Suprapubic skin (tissue), 4 donors: ENCODE measurements around the gene RERE.
"Not testable (repeated sequence)": the region's sequence is repeated elsewhere in the genome, so short reads cannot be mapped to it uniquely, and the experiment has no call there.

Experiments
- EP300 ChIP-seq: sonication (generic); formaldehyde crosslinking; IDR thresholded peaks from one replicate; pipeline ENCODE4 v1.6.1; 2017; ENCODE audit warnings: antibody characterized with exemption
- POLR2A ChIP-seq, 2 donors: fragments of 450-650 bp; IDR thresholded peaks; one replicate each; pipeline ENCODE4 v1.6.1; 2017; ENCODE audit warnings: antibody characterized with exemption in 2 of 2, mild to moderate bottlenecking in 2 of 2, moderate library complexity in 2 of 2
- POLR2AphosphoS5 ChIP-seq, 3 donors: sonication (generic); formaldehyde crosslinking; IDR thresholded peaks; one replicate each; pipeline ENCODE4 v1.6.1; 2017; ENCODE audit warnings: antibody characterized with exemption in 3 of 3
- TF ChIP-seq, protein P1 (sequence below), 2 donors: fragments of 200-600 bp in 1 of 2; fragments of 450-650 bp in 1 of 2; sonication (generic) in 1 of 2; IDR thresholded peaks; one replicate each; pipeline ENCODE4 v1.5.1; 2016 to 2019; ENCODE audit warnings: antibody characterized with exemption in 2 of 2, mild to moderate bottlenecking in 1 of 2, moderate library complexity in 1 of 2

GRCh38 chr1:8380310-8380709 is 437.1 kb downstream of the RERE start:
- TF ChIP-seq, protein P1, sequence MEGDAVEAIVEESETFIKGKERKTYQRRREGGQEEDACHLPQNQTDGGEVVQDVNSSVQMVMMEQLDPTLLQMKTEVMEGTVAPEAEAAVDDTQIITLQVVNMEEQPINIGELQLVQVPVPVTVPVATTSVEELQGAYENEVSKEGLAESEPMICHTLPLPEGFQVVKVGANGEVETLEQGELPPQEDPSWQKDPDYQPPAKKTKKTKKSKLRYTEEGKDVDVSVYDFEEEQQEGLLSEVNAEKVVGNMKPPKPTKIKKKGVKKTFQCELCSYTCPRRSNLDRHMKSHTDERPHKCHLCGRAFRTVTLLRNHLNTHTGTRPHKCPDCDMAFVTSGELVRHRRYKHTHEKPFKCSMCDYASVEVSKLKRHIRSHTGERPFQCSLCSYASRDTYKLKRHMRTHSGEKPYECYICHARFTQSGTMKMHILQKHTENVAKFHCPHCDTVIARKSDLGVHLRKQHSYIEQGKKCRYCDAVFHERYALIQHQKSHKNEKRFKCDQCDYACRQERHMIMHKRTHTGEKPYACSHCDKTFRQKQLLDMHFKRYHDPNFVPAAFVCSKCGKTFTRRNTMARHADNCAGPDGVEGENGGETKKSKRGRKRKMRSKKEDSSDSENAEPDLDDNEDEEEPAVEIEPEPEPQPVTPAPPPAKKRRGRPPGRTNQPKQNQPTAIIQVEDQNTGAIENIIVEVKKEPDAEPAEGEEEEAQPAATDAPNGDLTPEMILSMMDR (IDR thresholded peaks at IDR 0.05), result not testable (repeated sequence)
- TF ChIP-seq POLR2A (IDR thresholded peaks at IDR 0.05); EP300; POLR2AphosphoS5 (IDR thresholded peaks at IDR 0.05): not testable (repeated sequence)
